WTC11 (cell line): ENCODE results near the gene RBM28. TPM values are rescaled to one million over a fixed set of nuclear protein-coding genes. Genes with fewer than 3 reads are reported as not detected.
A peak's percentile ranks its signal among the peaks of the same experiment; 100 is the strongest.

Experiments
- ATAC-seq: fragments of 200-7000 bp; cut with Tn5 transposase; 2 replicates; pipeline ENCODE4 v1.10.0; 2021; ENCODE audit warnings: mild to moderate bottlenecking, moderate library complexity
- CTCF ChIA-PET: fragments of 300-600 bp; sonication (Branson Sonifier 250); formaldehyde crosslinking; loops from one replicate; lab custom pipeline; 2021; ENCODE audit warnings: antibody characterized with exemption; lab: Charles Lee
- POLR2A ChIA-PET: fragments of 350-600 bp; sonication (Branson Sonifier 250); formaldehyde crosslinking; loops from one replicate; lab custom pipeline; 2021; ENCODE audit warnings: antibody characterized with exemption; lab: Charles Lee
- DNase-seq: peaks from one replicate; pipeline ENCODE4 v3.0.0; 2021; ENCODE audit warnings: low spot score
- H3K27ac Mint-ChIP-seq: 2 replicates; pipeline ENCODE4 v1.8.0; 2021; ENCODE audit warnings: mixed read lengths
- H3K27me3 Mint-ChIP-seq: 2 replicates; pipeline ENCODE4 v1.8.0; 2021; ENCODE audit warnings: low read depth, mild to moderate bottlenecking, moderate library complexity, mixed read lengths
- H3K36me3 Mint-ChIP-seq: 2 replicates; pipeline ENCODE4 v1.8.0; 2021; ENCODE audit warnings: mixed read lengths
- H3K4me1 Mint-ChIP-seq: 2 replicates; pipeline ENCODE4 v1.8.0; 2022; ENCODE audit warnings: mixed read lengths
- H3K4me3 Mint-ChIP-seq: 2 replicates; pipeline ENCODE4 v1.8.0; 2021; ENCODE audit warnings: mild to moderate bottlenecking, moderate library complexity, mixed read lengths
- H3K9me3 Mint-ChIP-seq: 2 replicates; pipeline ENCODE4 v1.8.0; 2021; ENCODE audit warnings: mixed read lengths
- ATF3 ChIP-seq: sonication (generic); formaldehyde crosslinking; conservative IDR thresholded peaks from 2 replicates; pipeline ENCODE4 v1.8.1; 2022; ENCODE audit warnings: mild to moderate bottlenecking, missing genetic modification reagents
- ATF6 ChIP-seq: sonication (generic); formaldehyde crosslinking; IDR thresholded peaks from 2 replicates; pipeline ENCODE4 v1.8.1; 2023; ENCODE audit warnings: mild to moderate bottlenecking, missing genetic modification reagents
- CDX4 ChIP-seq: fragments of 250-450 bp; sonication (Bioruptor Pico); IDR thresholded peaks from 2 replicates; pipeline ENCODE4 v1.9.0; 2021; ENCODE audit warnings: moderate library complexity, mild to moderate bottlenecking, inconsistent platforms, borderline replicate concordance
- CREB1 ChIP-seq: sonication (generic); formaldehyde crosslinking; IDR thresholded peaks from 2 replicates; pipeline ENCODE4 v1.8.0; 2023; ENCODE audit warnings: mild to moderate bottlenecking, missing genetic modification reagents
- E2F1 ChIP-seq: sonication (generic); formaldehyde crosslinking; IDR thresholded peaks from 2 replicates; pipeline ENCODE4 v1.8.0; 2022; ENCODE audit warnings: mild to moderate bottlenecking, missing genetic modification reagents
- FOXK1 ChIP-seq: sonication (generic); formaldehyde crosslinking; IDR thresholded peaks from 2 replicates; pipeline ENCODE4 v1.8.0; 2022; ENCODE audit warnings: mild to moderate bottlenecking, moderate library complexity, missing genetic modification reagents
- FOXP1 ChIP-seq: sonication (generic); formaldehyde crosslinking; IDR thresholded peaks from 2 replicates; pipeline ENCODE4 v1.8.0; 2022; ENCODE audit warnings: missing genetic modification reagents, mild to moderate bottlenecking, moderate library complexity, borderline replicate concordance
- NFE2L1 ChIP-seq: sonication (generic); formaldehyde crosslinking; IDR thresholded peaks from 2 replicates; pipeline ENCODE4 v1.8.1; 2023; ENCODE audit warnings: missing genetic modification reagents
- NR1H2 ChIP-seq: sonication (generic); formaldehyde crosslinking; IDR thresholded peaks from 2 replicates; pipeline ENCODE4 v1.9.0; 2021; ENCODE audit warnings: mild to moderate bottlenecking, moderate library complexity, missing genetic modification reagents
- PRDM15 ChIP-seq: sonication (generic); formaldehyde crosslinking; IDR thresholded peaks from 2 replicates; pipeline ENCODE4 v1.8.0; 2022; ENCODE audit warnings: missing genetic modification reagents
- RELA ChIP-seq: sonication (generic); formaldehyde crosslinking; IDR thresholded peaks from 2 replicates; pipeline ENCODE4 v1.8.1; 2022; ENCODE audit warnings: missing genetic modification reagents, mild to moderate bottlenecking, borderline replicate concordance
- SP1 ChIP-seq: sonication (generic); formaldehyde crosslinking; conservative IDR thresholded peaks from 2 replicates; pipeline ENCODE4 v1.8.1; 2022; ENCODE audit warnings: missing genetic modification reagents
- ZNF317 ChIP-seq: sonication (generic); formaldehyde crosslinking; IDR thresholded peaks from 2 replicates; pipeline ENCODE4 v1.8.1; 2023; ENCODE audit warnings: low read depth, mild to moderate bottlenecking, moderate library complexity, missing genetic modification reagents, borderline replicate concordance
- ZNF416 ChIP-seq: fragments of 250-450 bp; sonication (Bioruptor Pico); IDR thresholded peaks from 2 replicates; pipeline ENCODE4 v1.9.0; 2021; ENCODE audit warnings: mild to moderate bottlenecking, inconsistent platforms
- ZNF512 ChIP-seq: sonication (generic); formaldehyde crosslinking; IDR thresholded peaks from 2 replicates; pipeline ENCODE4 v1.8.1; 2022; ENCODE audit warnings: missing genetic modification reagents, borderline replicate concordance
- total RNA-seq: library from RNA; stranded (reverse); gene quantifications from 3 replicates; pipeline ENCODE4 v1.2.3, GENCODE V29; 2021

Gene RBM28
- total RNA-seq, 1 experiment from 2014 or later, result 66.1 TPM

GRCh38 chr7:128379900-128380479, 36.3 kb upstream of the RBM28 start (continued):
- TF ChIP-seq PRDM15 (CRISPR knock-in tag), result no peak
- TF ChIP-seq SP1 (CRISPR knock-in tag), result no peak
- no peak for TF ChIP-seq CREB1 (CRISPR knock-in tag)
- TF ChIP-seq ZNF317, result no peak
- TF ChIP-seq, all 79 proteins: peak for 0

- Mint-ChIP-seq H3K27ac (0 out of 2 replicates have a peak overlapping the region, but pooled peaks have one; percentile 53), H3K9me3 (peaks cover 5% of the 10 kb centered on the region), H3K4me1 (peaks cover 12% of the 10 kb centered on the region), H3K4me3 (no peak overlapping the region), H3K27me3 (peaks cover 21% of the 10 kb centered on the region), H3K36me3 (no peaks in the 10 kb centered on the region)
- ChIA-PET POLR2A (no interaction called here), CTCF (interaction anchor here (1.1 to 6.7 kb wide), 5 partner anchors 9 to 81 kb away, joined by 3 to 125 read pairs (median 7); partner anchors contain the start of gene PRRT4)
- TF ChIP-seq FOXP1 (no peak), NFE2L1 (CRISPR knock-in tag) (no peak), ATF3 (CRISPR knock-in tag) (no peak), ATF6 (CRISPR knock-in tag) (no peak), ZNF512 (CRISPR knock-in tag) (no peak), E2F1 (no peak), ZNF416 (CRISPR knock-in tag) (no peak), RELA (no peak), FOXK1 (CRISPR knock-in tag) (no peak)
- no peak for DNase-seq
- no peak for ATAC-seq
Measured at GRCh38 chr7:128378637-128379036, 34.9 kb upstream of the RBM28 start.

- Mint-ChIP-seq H3K9me3 (peaks cover 5% of the 10 kb centered on the region), H3K27ac (no peak overlapping the region), H3K36me3 (no peaks in the 10 kb centered on the region), H3K4me1 (peaks cover 5% of the 10 kb centered on the region), H3K4me3 (no peak overlapping the region), H3K27me3 (peaks cover 30% of the 10 kb centered on the region)
- DNase-seq (no peak), ATAC-seq (no peak)
- POLR2A ChIA-PET, result no interaction called here
- no peak for TF ChIP-seq CDX4
- TF ChIP-seq NR1H2 (CRISPR knock-in tag), result no peak
- CTCF ChIA-PET, result interaction anchor here (1.1 kb wide), 1 partner anchor 29 kb away, joined by 3 read pairs; no protein-coding TSS in a partner anchor
Measured at GRCh38 chr7:128376077-128376476, 32.4 kb upstream of the RBM28 start.
